DMS 273 (cell line): ENCODE measurements around the gene ARRB1.

ENCODE experiments used
- DNase-seq: peaks from one replicate; lab custom pipeline; 2025; ENCODE audit not compliant: unreplicated experiment; lab: John Stamatoyannopoulos, UW

ARRB1 gene

DNA sequence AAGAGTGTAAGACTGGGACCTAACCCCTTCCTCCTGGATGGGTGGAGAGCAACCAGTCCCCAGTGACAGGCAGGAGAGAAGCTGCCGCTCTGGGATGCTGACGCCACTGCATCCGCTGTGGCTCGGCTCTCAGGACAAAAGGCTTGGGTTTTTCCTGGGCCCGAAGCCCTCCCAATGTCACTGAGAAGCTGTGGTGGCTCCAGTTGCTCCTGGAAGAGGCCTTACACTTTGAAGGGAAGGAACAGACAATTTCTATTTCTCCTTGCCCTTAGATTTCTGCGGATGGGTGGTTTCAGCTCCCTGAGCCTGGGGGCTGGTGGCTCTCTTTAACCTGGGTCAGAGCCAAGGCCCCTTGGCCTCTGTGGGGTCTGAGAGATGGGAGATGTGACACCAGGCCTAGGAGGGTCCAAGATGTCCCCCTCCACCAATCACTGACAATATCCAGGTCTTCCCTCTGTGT, 89.5 kb downstream of the ARRB1 start:
- no peak for DNase-seq

GRCh38 chr11:75260396-75261170, 90.9 kb downstream of the ARRB1 start:
- DNase-seq: no peak

- no peak for DNase-seq
These were observed 97.1 kb downstream of the ARRB1 start for GRCh38 chr11:75254326-75254725.

DNA sequence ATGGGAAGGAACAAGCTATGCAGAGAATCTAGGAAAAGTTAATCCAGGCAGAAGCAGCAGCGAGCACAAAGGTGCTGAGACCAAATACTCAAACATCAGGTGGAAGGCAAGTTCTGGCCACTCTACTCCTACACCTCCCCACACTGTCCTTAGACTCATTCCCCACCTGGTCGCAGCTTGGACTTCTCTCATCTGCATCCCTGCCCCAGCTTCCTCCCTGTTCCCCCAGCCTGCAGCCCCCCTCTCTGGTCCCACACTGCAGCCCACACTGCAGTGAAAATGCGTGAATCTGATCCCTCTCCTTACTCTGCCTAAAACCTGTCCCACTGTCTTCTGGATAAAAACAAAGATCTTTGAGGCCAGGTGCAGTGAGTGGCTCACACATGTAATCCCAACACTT, 101.8 kb downstream of the ARRB1 start:
- no peak for DNase-seq

- DNase-seq: no peak
These were observed 102.6 kb downstream of the ARRB1 start for GRCh38 chr11:75248924-75249256.

GRCh38 chr11:75246671-75247350, 104.7 kb downstream of the ARRB1 start:
- DNase-seq: no peak

- DNase-seq: no peak
These were observed 105.3 kb downstream of the ARRB1 start for GRCh38 chr11:75246006-75246670.

DNA sequence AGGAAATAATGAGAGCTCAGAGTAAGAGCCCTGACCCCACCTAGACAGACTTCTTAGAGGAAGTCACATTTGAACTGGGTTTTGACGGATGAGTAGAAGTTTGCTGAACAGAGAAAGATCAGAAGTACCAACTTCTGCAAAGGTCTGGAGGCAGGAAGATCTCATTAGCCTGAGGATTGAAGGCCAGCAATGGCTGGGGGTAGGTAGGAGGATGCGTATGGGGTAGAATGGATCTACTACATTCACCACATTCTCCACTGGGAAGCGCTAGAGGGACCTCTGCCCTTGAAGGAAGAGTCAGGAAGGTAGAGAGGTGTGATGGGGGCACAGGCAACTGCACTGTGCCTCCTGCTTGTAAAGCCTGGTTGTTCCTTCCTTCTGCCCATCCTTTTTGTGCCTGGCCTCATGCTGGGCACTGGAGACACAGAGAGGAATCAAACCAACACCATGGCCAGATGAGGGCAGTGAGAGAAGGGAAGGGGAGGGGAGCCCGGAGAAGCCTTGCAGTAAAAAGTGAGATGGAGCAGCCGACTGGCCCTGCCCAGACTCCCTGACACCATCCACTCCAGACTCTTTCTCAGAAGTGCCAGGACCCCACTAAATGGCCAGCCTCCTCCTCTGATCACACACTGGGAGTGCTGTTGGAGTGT, 106.0 kb downstream of the ARRB1 start:
- no peak for DNase-seq

- DNase-seq: no peak
These were observed 107.2 kb downstream of the ARRB1 start for GRCh38 chr11:75244052-75244814.

GRCh38 chr11:75242722-75243600, 108.5 kb downstream of the ARRB1 start:
- DNase-seq: no peak

GRCh38 chr11:75241906-75242644, 109.4 kb downstream of the ARRB1 start:
- no peak for DNase-seq

DNA sequence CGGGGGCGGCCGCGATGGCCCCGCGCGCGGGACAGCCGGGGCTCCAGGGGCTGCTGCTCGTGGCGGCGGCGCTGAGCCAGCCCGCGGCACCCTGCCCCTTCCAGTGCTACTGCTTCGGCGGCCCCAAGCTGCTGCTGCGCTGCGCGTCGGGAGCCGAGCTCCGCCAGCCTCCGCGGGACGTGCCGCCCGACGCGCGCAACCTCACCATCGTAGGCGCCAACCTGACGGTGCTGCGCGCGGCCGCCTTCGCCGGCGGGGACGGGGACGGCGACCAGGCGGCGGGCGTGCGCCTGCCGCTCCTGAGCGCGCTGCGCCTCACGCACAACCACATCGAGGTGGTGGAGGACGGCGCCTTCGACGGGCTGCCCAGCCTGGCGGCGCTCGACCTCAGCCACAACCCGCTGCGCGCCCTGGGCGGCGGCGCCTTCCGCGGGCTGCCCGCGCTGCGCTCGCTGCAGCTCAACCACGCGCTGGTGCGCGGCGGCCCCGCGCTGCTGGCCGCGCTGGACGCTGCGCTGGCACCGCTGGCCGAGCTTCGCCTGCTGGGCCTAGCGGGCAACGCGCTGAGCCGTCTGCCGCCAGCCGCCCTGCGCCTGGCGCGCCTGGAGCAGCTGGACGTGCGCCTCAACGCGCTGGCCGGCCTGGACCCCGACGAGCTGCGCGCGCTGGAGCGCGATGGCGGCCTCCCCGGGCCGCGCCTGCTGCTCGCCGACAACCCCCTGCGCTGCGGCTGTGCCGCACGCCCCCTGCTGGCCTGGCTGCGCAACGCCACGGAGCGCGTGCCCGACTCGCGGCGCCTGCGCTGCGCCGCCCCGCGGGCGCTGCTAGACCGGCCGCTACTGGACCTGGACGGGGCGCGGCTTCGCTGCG, 110.2 kb downstream of the ARRB1 start:
- peak; percentile 91 for DNase-seq

GRCh38 chr11:75240311-75241035, 111.0 kb downstream of the ARRB1 start, which contains the start of gene TPBGL:
Gene TPBGL (plus strand): TSS chr11:75240774. CDS start chr11:75241050, 276 bp downstream.
- peak; percentile 70 for DNase-seq

GRCh38 chr11:75239531-75240290, 111.8 kb downstream of the ARRB1 start:
- DNase-seq: no peak

GRCh38 chr11:75238595-75239440, 112.6 kb downstream of the ARRB1 start:
- DNase-seq: no peak

DNA sequence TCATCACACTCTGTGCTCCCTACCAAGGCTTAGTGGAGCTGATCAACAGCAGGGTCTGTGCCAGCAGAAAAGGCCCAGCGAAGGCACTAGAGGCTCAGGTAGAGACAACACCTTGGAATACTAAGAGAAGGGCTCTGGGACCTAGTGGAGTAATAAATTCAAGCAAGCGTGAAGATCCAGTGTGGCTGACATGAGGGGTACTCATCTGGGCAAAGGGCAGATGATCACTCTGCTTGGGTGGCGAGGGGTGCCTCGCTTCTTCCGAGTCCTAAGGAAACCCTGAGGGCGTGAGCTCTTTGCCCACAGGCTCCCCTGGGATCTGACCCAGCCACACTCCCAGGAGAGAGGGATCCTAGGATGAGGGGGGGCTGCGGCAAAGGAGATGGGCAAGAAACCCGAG, 114.4 kb downstream of the ARRB1 start:
- DNase-seq: no peak
